Measurements from ENCODE around the gene WDR87. TPM values are rescaled to one million over a fixed set of nuclear protein-coding genes. Genes with fewer than 3 reads are reported as not detected.

The WDR87 gene
- total RNA-seq, 2 donors from 2014 or later = not detected

GRCh38 chr19:37906869-37907734, 708 bp upstream of the WDR87 start, which contains the start of gene SIPA1L3:
Gene SIPA1L3, plus strand, starts transcription at chr19:37907208. Its CDS starts 174,358 bp downstream, at chr19:38081566.
- H3K27me3 ChIP-seq = no peaks in the 10 kb centered on the region
- peak; percentile 93 for ATAC-seq
- H3K36me3 ChIP-seq (replicated peaks in 1 of 2; ENCODE audit: insufficient read depth in 1 of 2, low read depth in 2 of 2) = no peaks in the 10 kb centered on the region
- intact Hi-C loops (cut with DNase I) = loop anchor here (10.0 kb wide), 1 partner anchor 418 kb away; no protein-coding TSS in a partner anchor
- TF ChIP-seq, protein P1, sequence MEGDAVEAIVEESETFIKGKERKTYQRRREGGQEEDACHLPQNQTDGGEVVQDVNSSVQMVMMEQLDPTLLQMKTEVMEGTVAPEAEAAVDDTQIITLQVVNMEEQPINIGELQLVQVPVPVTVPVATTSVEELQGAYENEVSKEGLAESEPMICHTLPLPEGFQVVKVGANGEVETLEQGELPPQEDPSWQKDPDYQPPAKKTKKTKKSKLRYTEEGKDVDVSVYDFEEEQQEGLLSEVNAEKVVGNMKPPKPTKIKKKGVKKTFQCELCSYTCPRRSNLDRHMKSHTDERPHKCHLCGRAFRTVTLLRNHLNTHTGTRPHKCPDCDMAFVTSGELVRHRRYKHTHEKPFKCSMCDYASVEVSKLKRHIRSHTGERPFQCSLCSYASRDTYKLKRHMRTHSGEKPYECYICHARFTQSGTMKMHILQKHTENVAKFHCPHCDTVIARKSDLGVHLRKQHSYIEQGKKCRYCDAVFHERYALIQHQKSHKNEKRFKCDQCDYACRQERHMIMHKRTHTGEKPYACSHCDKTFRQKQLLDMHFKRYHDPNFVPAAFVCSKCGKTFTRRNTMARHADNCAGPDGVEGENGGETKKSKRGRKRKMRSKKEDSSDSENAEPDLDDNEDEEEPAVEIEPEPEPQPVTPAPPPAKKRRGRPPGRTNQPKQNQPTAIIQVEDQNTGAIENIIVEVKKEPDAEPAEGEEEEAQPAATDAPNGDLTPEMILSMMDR (IDR thresholded peaks at IDR 0.05) = peak in 3 of 7 experiments; percentile 7 to 15 (median 9)
- peak; percentile 50 to 62 (median 58) for TF ChIP-seq POLR2A (IDR thresholded peaks at IDR 0.05)
- WGBS, 2 donors = 0% methylated on average over 10 to 55 of the region's 95 CpGs
- peak within 1 kb of the TSS; percentile 44 to 74 (median 62) for H3K27ac ChIP-seq
- H3K4me1 ChIP-seq = peaks cover 23% of the 10 kb centered on the region
- H3K4me3 ChIP-seq = peak within 1 kb of the TSS; percentile 85 to 97
- peak; percentile 95 to 98 (median 96) for DNase-seq
- H3K9me3 ChIP-seq = no peaks in the 10 kb centered on the region

DNA sequence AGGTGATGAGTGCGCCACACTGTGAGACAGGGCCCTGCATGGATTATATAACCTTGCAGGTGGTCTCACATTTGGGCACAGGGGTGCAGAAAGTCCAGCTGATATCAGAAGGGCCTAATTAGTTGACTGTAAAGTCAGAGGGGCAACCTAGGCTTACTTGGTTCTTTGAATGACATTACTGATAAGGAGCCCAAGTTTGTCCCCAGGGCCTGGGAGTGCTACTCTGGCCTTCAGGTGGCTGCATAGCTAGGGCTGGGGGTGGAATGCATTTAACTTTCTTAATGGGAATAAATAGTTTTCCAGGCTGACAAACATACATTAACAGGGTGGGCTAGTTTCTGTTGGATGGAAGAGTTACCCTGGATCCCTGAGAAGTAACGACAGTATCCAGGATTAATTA, 3.3 kb downstream of the WDR87 start:
- 61 to 67% methylated on average over 2 of the region's 2 CpGs for WGBS, 2 donors
- Histone ChIP-seq H3K27ac (peak overlapping the region in 2 of 4 donors; percentile 19 to 47), H3K27me3 (no peaks in the 10 kb centered on the region), H3K4me1 (peaks cover 13% of the 10 kb centered on the region), H3K4me3 (no peak overlapping the region), H3K36me3 (replicated peaks in 1 of 2; ENCODE audit: insufficient read depth in 1 of 2, low read depth in 2 of 2) (no peaks in the 10 kb centered on the region), H3K9me3 (no peaks in the 10 kb centered on the region)
- TF ChIP-seq, protein P1 (IDR thresholded peaks at IDR 0.05) = no peak
- TF ChIP-seq POLR2A (IDR thresholded peaks at IDR 0.05) = no peak
- intact Hi-C loops (cut with DNase I) = loop anchor here (10.0 kb wide), 1 partner anchor 422 kb away; no protein-coding TSS in a partner anchor
- DNase-seq = peak in 2 of 4 donors; percentile 20 to 59
- no peak for ATAC-seq

DNA sequence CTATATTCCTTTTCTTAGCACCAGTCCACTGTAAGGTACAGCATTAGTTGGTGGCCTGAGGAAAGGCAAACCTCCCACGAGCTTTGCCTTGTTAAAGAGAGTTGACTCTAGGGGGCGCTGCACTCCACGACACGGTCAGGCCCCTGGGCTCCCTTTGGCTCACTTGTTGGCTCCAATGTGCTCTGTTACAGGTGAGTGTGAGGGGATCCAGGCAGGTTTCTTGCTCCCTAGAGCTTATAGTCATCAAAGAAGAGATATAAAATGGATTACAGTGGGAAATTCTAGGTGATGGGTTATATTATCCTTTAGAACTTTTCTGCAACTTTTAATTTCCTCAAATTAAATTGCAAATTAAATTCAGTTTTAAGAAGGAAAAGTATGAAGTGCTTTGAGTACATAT, 3.7 kb downstream of the WDR87 start:
- no peaks in the 10 kb centered on the region for H3K36me3 ChIP-seq (replicated peaks in 1 of 2; ENCODE audit: insufficient read depth in 1 of 2, low read depth in 2 of 2)
- 0 to 2% methylated on average over 1 to 4 of the region's 4 CpGs for WGBS, 2 donors
- no peak overlapping the region for H3K4me3 ChIP-seq
- TF ChIP-seq POLR2A (IDR thresholded peaks at IDR 0.05) = no peak
- TF ChIP-seq, protein P1 (IDR thresholded peaks at IDR 0.05) = peak; percentile 76 to 86 (median 81)
- peak overlapping the region in 2 of 4 donors; percentile 19 to 47 for H3K27ac ChIP-seq
- peaks cover 9% of the 10 kb centered on the region for H3K4me1 ChIP-seq
- ATAC-seq = peak; percentile 49
- H3K9me3 ChIP-seq = no peaks in the 10 kb centered on the region
- DNase-seq = peak; percentile 88 to 92 (median 90)
- no peaks in the 10 kb centered on the region for H3K27me3 ChIP-seq
- intact Hi-C loops (cut with DNase I) = loop anchor here (10.0 kb wide), 1 partner anchor 422 kb away; no protein-coding TSS in a partner anchor

GRCh38 chr19:37899966-37900365, 6.4 kb downstream of the WDR87 start:
- Histone ChIP-seq H3K36me3 (replicated peaks in 1 of 2; ENCODE audit: insufficient read depth in 1 of 2, low read depth in 2 of 2) (no peaks in the 10 kb centered on the region), H3K4me3 (no peak overlapping the region), H3K9me3 (no peaks in the 10 kb centered on the region), H3K27ac (no peak overlapping the region), H3K27me3 (no peaks in the 10 kb centered on the region), H3K4me1 (no peaks in the 10 kb centered on the region)
- ATAC-seq (no peak), DNase-seq (no peak)
- 54 to 61% methylated on average over 2 of the region's 2 CpGs for WGBS, 2 donors
- TF ChIP-seq, protein P1 (IDR thresholded peaks at IDR 0.05) = no peak
- no peak for TF ChIP-seq POLR2A (IDR thresholded peaks at IDR 0.05)
- intact Hi-C loops (cut with DNase I) = loop anchor here (10.0 kb wide), 3 partner anchors 185 to 425 kb away; no protein-coding TSS in a partner anchor
